ENCODE data around the gene POMGNT2.

The POMGNT2 gene

DNA sequence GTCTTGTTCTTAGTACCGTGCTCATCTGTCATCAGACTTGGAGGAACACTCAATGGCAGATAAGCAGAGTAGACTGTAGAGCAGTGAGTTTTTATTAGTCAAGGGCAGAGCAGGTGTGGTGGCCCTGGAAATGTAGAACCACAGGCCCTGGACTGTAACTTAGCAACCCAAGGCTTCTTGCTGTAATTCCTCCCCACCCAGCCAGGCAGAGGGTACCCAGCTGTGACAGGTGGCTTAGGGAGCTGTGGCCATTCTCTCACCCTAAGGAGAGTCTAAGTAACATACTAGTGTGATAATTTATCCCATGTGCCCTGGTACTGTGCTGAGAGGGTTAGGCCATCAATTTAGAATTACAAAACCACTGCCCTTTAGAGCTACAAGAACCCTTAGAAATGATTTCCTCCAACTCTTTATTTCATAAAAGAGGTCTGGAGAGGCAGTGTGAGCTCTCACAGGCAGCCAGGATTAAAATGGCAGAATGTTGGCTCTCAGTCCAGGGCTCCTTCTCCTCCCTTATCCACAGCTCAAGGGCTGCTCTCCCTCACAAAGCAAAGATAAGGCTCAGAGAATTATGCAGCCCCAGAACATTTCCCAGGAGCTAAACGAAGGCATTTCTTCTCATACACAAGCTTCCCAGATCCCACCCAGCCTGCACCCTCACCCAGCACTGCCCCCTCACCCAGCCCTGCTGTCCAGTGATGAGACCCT lies 3.0 kb downstream of the POMGNT2 start:
- DNase-seq (ENCODE audit: low read depth in 2 of 2): no peak

DNA sequence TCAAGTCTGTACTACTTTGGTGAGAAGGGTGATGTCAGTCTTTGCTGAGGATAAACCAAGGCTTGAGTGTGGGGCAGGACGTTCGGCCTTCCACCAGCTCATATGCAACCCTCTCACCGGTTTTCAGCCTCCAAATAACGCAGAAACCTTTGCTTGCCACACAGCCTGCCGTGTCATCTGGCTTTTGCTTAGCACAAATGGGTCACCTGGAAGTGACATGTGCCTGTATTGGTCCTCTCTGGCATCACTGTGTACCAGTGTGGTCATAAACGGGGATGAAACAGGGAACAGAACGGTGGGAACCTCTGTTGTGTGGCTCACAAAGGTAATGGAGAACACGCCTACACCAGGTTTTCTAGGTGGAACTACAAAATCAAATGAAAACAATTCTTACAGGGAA lies 7.1 kb downstream of the POMGNT2 start:
- no peak for DNase-seq (ENCODE audit: low read depth in 2 of 2)

DNA sequence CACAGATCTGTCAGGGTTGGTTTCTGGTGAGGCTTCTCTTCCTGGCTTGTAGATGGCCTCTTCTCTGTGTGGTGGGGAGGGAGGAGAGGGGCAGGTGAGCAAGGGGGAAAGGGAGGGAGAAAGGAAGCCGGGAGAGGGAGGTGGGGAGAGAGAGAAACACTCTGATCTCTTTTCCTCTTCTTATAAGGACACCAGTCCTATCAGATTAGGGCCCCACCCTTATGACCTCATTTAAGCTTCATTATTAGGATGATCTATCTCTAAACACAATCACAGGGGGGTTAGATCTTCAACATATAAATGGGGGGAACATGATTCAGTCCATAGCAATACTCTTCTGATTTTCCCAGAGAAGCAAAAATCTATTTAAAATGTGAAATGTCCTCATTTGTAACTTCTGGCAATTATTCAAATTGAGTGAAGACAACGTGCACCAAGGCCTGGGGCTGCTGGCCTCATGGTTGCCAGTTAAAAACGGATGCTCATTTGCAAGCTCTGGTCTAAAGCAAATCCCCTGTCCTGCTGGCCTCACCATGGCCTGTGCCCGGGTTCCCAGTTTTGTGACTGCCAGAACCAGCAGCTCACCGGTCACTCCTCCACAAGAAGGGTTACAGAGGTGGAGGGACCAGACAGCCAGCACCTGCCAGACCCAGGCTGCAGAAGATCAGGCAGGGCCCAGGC lies 8.3 kb downstream of the POMGNT2 start:
- no peak for DNase-seq (ENCODE audit: low read depth in 2 of 2)

DNA sequence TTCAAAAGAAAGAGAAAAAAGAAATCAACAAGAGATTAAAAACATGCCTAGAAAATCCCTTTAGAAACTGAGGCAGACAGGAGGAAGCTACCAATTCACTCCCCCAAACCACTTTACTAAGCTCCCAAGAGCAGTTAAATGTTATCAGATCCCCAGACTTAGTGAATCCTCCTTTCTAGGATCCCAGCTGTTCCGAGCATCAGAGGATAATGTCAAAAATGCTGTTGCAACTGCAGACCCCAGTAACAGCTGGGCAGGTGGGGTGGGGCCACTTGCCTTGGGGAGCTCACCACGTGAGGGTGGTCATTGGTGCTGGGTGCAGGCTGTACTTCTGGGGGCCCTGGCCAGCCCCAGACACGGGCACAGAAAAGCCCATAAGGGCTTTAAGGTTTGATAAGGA lies 9.1 kb downstream of the POMGNT2 start:
- DNase-seq (ENCODE audit: low read depth in 2 of 2): no peak

DNA sequence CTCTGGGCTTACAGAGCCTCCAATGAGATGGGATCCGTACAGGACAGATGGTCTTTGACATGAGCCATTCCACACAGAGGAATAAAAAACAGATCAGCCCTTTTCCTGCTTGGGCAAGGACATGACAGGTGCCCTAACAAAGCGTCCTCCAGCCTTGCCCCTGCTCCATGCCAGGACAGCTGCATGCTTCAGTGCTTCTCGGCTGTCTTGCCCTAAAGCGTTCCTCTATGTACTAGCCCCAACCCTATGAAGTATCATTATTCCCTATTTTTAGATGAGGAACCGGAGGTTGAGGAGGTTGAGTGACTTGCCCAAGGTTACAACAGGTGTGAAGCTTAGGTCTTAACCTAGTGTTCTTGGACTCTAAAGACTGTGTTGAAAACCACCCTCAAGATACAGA lies 10.5 kb downstream of the POMGNT2 start:
- DNase-seq (ENCODE audit: low read depth in 2 of 2): no peak

DNA sequence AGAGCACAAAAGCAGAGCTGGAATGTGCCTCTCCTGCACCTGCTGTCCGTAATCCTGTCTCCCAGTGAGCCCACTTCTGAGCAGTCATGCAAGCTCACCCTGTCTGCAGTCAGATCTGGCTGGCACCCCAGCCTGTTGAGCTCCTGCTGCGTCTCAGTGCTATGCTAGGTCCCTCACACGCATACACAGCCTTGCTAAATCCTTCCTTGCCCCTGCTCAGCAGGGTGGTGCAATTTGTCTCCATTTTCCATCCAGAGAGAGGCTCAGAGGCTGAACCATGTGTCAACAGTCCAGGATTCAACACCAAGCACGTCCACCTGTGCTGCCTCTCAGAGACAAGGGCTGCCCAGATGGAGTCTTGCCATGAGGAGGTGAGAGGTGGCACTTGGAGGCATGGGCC lies 11.0 kb downstream of the POMGNT2 start:
- DNase-seq (ENCODE audit: low read depth in 2 of 2): no peak

DNA sequence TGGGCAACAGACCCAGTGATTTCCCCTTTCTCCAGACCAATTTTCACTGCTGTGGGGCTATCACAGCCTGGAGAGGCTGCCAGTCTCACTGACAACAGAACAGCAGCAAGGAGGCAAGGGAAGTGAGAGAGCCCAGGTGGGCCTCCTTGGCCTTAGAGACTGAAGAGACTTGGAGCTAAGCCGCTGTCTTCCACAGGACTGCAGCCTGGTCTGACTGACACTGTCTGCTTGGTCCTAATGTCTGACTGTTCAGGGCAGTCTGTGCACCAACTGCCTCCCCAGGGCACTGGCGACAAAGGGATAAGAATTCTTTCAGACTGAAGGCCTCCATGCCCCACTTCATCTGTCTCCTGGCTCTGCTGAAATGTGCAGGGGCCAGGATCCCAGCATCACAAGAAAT lies 11.5 kb downstream of the POMGNT2 start:
- no peak for DNase-seq (ENCODE audit: low read depth in 2 of 2)

DNA sequence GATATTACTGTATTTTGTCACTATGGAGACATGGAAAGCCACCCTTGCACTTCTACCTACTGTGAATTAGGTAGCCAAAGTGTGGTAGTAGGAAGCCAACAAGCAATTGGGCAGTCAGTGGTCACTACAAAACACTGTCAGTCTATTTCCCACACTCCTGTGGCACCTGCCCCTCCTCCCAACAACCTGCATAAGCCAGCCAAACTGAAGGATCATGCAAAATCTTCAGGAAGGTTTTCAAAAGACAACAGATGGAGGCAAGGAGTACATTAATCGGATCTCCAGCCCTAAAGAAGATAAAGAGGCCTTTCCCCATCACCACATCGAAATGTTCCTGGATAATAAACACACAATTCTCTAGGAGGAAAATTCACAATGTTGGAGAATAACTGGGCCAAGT lies 11.9 kb downstream of the POMGNT2 start:
- no peak for DNase-seq (ENCODE audit: low read depth in 2 of 2)

DNA sequence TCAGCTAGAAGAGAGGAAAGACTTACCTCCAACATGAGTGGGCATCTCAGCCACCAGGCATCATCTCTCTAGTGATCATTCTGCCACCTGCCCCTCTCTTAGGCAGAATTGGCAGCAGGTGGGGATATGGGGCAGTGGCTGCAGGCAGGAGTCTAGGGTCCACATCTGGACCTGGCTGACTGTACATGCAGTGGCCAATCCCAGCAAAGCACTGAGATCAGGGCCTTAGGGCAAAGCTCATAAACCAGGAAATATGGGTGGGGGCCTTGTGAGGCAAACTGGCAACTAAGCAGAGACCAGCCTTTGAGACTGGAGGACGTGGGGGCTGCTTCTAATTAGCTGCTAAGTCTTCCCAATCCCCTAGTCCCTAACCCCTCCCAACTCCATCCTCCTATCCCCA lies 12.9 kb downstream of the POMGNT2 start:
- no peak for DNase-seq (ENCODE audit: low read depth in 2 of 2)

DNA sequence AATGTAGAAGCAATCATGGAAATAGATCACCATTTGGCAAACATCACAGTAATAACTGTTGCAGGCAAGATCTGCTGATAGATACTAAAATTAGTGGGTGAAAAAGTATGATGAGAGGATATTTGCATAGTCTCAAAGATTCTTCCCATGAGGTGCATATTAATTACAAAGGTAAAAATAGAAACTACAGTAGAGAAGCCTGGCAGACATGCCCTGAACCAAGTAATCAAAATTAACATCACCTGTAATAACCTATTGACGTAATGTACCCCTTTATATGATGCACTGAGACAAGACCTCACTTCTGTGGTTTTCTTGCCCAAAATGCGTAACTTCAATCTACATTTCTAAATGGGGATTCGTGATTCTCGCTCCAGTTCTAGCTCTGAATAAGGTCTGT lies 14.4 kb downstream of the POMGNT2 start:
- no peak for DNase-seq (ENCODE audit: low read depth in 2 of 2)

DNA sequence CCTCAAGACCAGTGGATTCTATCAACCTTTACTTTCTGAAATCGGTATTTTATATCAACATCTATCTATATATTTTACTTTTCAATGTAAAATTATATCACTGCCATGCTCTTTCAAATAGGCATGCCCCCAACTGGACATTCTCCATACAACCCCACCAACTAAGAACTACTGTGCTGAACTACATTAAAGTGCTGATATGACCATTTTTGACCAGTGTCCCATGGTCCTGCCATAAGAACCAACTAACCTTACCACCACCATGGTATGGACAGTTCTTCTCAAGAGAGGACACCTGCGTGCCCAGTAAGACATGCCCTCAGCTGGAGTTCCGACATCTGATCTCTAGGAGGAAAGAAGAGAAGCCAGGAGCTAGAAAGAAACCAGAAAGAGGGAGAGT lies 15.6 kb downstream of the POMGNT2 start:
- DNase-seq (ENCODE audit: low read depth in 2 of 2): no peak

DNA sequence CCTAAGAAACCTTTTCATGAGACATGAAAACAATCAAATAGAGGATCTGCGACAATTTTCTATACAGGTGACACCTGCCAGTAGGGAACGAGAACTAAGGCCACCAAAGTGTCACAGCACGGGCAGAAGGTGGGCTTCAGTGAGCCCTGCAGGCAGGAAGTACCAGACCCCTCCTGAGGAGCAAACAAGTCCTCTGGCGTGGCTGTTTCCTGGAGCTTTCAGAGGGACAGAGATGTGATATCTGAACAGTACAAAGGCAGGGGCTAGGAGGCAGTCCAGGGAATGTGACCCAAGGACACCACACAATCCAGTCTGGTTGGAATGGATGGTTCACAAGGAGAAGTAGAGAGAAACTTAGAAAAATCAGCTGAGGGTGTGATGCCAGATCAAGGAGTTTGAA lies 16.8 kb downstream of the POMGNT2 start:
- no peak for DNase-seq (ENCODE audit: low read depth in 2 of 2)

DNA sequence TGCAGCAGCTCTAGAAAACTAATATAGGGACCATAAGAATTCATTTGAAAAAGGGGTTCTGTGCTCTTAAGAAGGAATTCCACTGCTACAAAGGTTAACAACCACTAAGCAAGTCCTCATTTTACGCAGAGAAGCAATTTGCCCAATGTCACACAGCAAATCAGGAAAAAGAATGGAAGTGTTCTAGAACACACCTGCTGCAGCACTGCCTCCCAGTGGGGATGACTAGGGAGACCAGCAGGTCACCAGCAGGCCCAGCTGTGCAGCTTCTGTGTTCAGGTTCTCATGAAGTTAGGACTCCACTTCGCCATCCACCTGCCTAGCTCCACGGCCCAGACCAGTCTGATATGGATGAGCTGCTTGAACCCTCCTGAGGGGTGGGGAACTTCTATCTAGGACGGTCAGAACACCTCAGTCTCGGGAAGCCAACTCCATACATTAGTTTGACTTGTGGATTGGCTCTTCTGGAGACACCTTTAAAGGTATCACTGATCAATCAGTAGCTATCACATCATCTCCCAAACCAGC lies 18.6 kb downstream of the POMGNT2 start:
- DNase-seq (ENCODE audit: low read depth in 2 of 2): no peak

DNA sequence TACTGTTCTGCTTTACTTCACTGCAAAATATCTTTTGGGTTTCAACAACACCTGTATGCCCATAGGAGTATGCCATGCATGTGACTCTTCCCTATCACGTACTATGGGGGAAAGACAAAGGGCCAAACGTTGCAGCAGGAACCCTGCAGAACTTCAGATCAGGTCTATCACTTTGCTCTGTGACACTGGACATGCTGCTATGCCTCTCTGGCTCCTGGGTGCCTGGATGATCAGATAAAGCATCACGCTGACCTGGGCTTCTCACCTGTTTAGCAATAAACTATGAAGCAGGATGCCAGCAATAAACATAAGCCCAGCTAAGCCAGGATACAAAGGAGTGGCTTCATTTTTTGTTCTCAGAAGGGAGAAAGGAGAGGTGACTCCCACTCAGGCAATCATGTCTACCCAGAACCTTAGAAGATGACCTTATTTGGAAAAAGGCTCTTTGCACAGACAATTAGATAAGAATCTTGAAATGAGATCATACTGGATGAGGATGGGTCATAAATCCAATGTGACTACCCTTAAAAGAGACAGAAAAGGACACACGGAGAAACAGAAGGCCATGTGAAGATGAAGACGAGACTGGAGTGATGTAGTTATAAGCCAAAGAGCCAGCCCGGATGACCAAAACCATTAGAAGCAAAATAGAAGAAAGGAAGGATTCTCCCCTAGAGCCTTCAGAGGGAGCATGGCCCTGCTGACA lies 19.3 kb downstream of the POMGNT2 start:
- DNase-seq (ENCODE audit: low read depth in 2 of 2): no peak

DNA sequence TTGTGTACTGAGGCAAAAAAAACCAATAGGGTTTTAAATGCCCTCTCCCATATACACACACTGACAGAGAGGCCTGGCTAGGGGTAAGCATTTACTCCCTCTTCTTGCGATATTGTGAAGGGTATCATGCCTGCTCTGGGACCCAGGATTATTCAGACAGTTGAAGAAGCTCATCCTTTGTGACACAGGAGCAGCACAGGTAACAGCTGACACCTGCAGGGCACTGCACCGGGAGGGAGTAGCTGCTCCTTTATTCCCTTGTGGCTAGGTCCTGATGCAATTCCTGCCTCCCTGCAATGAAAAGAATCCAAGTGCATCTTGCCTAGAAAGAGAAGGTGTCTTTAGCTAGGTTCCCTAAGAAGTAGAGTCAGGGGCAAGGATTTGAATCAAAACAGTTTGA lies 23.4 kb downstream of the POMGNT2 start:
- DNase-seq (ENCODE audit: low read depth in 2 of 2): no peak

DNA sequence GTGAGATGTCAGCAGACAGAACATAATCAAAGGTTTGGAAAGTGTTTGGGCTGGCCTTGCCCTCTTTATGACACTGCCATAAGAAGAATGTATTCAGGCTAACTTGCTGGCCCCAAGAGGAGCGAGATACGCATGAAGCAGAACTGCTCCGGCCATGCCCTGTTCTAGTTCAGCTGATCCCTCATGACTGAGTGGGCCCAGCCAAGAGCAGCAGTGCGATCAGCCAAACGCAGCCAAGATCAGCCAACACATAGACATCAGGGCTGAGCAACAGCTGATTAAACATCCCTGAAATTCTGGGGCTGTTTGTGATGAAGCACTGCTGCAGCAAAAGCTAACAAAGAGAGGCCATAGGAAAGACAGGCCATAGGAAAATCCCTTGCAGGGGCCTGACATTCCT lies 24.1 kb downstream of the POMGNT2 start:
- no peak for DNase-seq (ENCODE audit: low read depth in 2 of 2)

DNA sequence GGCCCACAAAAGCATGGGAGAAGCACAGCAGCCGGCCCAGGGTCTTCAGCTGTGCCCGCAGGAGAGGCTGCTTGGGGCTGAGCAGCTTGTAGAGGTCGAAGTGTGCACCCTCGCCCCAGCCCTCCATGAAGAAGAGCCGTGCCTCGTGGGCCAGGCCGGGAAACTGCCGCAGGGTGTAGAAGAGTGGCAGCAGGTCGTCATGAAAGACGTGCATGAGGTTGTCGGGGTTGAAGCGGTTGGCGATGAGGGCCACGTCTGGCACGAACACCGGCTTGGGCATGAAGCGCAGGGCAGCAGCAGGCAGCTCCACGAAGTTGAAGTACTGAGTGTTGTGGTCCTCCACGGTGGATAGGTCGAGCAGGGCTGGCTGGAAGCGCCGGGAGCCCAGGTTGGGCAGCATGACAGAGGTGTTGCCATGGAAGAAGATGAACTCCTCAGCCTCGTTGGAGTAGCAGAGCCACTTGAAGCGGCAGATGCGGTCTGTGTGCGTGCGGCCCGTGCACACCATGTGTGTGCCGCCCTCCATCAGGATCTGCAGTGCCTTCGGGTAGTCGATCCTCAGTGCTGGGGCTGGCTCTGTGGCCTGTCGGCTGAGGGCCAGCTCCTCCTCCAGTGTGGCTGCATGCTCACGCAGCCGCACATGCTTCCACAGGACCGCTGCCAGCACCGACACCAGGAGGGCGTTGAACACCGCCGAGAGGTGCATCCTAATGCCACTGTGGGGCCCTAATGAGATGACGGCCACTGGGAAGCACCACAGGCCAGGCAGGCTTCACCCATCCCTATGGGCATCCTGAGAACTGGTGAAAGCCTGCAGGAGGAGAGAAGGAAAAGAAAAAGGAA lies 24.9 kb downstream of the POMGNT2 start:
- DNase-seq (ENCODE audit: low read depth in 2 of 2): no peak

DNA sequence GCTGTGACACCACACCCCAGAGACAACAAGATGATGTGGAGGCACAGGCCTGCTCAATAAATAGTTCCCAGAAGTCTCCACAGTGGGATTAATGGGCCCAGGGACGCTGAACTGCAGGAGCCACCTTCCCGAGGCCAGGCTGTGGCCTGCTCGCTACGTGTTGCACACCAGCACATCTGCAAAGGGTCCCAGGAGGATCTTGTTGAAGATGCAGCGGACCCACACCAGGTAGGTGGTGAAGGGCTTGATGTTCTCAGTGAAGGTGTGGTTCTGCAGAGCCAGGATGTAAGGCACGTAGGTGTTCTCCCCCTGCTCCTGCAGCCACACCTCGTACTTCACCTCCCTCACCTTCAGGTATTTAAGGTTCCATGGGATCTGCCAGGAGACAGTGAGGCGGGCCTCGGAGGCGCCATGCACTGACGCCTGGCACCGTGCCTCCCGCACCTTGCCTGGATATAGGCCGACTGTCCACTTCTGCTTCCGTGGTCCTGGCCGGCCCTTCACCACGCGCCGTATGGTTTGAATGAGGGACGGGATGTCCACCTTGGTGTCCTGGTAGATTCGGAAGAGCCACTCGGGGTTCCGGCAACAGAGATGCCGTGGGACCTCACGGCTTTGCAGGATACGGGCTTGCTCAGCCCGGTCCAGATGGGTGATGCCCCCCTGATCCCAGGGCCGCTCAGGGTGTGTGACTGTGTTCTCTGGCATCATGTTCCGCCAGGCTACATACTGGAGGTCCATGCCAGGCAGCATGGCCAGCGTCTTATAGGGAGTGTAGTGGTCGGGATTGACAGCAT lies 26.1 kb downstream of the POMGNT2 start:
- DNase-seq (ENCODE audit: low read depth in 2 of 2): no peak

DNA sequence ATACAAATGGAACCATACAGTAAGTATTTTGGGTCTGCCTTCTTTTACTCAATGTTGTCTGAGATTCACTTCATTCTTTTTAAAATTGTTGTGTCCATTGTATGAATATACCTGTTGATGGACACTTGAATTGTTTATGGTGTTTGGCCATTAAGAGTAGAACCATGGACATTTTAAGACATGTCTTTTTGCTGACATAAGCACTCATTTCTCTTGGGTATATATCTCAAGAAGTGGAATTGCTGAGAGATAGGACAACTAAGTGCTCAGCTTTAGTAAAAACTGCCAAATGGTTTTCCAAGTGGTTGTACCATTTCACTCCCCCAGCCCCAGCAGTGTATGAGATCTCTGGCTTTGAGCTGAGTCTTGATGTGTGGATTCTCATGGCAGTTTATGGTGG lies 28.2 kb downstream of the POMGNT2 start:
- DNase-seq (ENCODE audit: low read depth in 2 of 2): no peak

DNA sequence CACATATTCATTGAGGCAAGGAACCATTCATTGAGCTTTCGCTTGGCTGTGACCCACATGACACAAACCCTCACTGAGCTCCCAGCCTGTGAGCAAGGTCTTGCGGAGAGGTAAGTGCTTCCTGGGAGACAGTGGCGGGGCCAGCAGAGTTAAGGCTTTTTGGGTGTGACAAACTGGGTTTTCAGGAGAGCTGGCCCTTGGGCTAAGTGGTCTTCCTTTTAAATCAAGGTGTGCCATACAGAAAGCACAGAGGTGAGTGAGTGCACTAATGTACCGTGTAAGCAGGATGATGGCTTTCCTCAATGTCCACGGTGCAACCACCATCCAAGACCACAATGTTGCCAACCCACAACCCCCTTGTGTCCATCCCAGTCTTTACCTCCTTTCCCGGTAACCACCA lies 28.6 kb downstream of the POMGNT2 start:
- DNase-seq (ENCODE audit: low read depth in 2 of 2): no peak

DNA sequence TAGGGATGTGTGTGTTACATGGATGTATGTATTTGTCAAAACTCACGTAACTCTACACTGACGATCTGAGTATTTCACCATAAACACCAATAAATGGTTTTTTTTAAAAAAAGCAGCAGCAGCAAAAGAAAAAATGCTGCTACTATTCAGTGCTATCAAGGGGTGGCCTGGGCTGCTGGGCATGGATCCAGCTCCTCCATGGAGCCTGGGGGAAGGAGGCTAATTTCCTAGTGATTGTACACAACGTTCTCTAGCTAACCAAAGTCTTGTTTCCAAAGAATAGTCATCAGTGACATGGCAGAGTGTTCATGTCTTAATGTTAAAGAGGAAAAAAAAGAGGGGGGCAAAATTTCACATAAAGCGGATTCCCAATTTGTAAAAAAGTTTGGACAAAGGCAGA lies 29.0 kb downstream of the POMGNT2 start:
- DNase-seq (ENCODE audit: low read depth in 2 of 2): no peak
